ENCODE measurements around the gene ZBTB47. TPM values are rescaled to one million over a fixed set of nuclear protein-coding genes. Genes with fewer than 3 reads are reported as not detected.

ZBTB47 gene
- total RNA-seq, 1 experiment from 2014 or later, result 8.1 TPM

DNA sequence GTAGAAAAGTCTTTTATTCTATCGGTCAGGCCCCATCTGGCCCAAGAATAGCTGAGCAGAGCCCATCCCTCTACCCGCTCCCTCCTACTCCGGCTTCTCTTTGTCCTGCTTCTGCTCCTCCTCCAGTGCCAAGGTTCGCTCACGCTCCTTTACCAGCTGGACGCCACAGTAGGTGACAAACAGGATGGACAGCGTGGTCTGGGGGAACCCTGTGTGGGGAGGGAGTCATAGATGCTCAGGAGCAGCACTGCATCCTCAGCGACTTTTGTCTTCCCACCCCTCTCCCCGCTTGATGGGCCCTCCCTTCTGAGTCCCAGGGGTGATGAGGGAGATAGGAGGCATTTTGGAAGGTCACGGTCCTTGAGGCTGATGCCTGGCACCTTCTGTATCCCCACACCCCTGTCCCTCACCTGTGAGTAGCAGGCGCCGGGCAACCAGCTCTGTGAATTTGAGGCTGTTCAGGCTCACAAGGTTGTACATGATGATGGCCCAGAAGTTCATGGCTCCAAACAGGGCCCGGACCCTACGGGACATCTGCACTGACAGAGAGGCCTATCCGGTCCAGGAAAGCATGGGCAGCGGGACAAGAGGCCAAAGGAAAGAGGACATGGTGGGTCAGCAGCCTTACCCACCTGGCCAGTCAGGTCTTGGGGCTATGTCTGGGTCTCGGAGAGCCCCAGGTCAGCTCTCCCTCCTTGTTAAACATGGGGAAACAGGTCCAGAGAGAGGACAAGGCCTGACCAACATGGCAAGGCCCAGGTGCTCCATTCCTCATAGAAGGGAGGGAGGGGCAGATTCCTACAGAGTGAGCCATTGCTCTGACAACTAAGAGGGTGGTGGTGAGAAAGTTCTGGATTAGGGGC lies 39.4 kb downstream of the ZBTB47 start:
- H2AFZ ChIP-seq, result no peak overlapping the region
- ChIA-PET CTCF (no interaction called here), POLR2A (ENCODE audit: unreplicated experiment) (no interaction called here)
- H3K27ac ChIP-seq, result no peak overlapping the region
- H3K79me2 ChIP-seq (ENCODE audit: low read depth), result no peaks in the 10 kb centered on the region
- no peak for DNase-seq
- H3K27me3 ChIP-seq (ENCODE audit: insufficient read depth, low read depth), result peaks cover 26% of the 10 kb centered on the region
- no peak for TF ChIP-seq EZH2 (IDR thresholded peaks at IDR 0.05; ENCODE audit: low read depth)
- no peaks in the 10 kb centered on the region for H3F3A ChIP-seq (ENCODE audit: insufficient read depth, low read depth)
- H3K36me3 ChIP-seq (ENCODE audit: low read depth), result no peaks in the 10 kb centered on the region
- no peaks in the 10 kb centered on the region for H3K9me3 ChIP-seq (ENCODE audit: insufficient read depth, low read depth)
- no peaks in the 10 kb centered on the region for H3K9me2 ChIP-seq (ENCODE audit: insufficient read depth)
- no peak overlapping the region for H3K4me3 ChIP-seq
- H3K4me2 ChIP-seq, result no peak overlapping the region
- intact Hi-C loops (cut with micrococcal nuclease; ENCODE audit: unreplicated experiment), result no loop called here
- no peaks in the 10 kb centered on the region for H4K20me1 ChIP-seq (ENCODE audit: insufficient read depth)
- H3K4me1 ChIP-seq (replicated peaks; ENCODE audit: insufficient read depth), result no peaks in the 10 kb centered on the region
- BruUV-seq (replicated peaks), result no TSS peak

DNA sequence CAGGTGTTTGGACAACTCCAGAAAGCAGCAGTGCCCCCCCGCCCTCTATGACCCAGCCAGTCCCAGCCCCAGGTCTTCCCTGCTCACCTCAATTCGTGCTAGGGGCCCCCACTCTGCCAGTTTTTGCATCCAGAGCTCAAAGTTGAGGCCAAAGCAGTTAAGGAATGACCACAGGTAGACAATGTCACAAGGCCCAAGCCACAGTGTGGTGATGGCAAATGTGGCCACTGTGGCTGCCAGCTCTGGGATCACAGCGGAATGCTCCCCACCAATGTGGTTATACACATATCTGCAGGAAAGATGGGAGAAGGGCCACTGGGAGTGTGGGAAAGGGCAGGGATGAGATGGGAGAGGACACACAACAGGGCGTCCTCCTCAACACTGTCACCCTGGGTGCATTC lies 40.0 kb downstream of the ZBTB47 start:
- H3K4me3 ChIP-seq, result no peak overlapping the region
- no peak overlapping the region for H3K27ac ChIP-seq
- TF ChIP-seq EZH2 (IDR thresholded peaks at IDR 0.05; ENCODE audit: low read depth), result no peak
- TF ChIP-seq, protein P1, sequence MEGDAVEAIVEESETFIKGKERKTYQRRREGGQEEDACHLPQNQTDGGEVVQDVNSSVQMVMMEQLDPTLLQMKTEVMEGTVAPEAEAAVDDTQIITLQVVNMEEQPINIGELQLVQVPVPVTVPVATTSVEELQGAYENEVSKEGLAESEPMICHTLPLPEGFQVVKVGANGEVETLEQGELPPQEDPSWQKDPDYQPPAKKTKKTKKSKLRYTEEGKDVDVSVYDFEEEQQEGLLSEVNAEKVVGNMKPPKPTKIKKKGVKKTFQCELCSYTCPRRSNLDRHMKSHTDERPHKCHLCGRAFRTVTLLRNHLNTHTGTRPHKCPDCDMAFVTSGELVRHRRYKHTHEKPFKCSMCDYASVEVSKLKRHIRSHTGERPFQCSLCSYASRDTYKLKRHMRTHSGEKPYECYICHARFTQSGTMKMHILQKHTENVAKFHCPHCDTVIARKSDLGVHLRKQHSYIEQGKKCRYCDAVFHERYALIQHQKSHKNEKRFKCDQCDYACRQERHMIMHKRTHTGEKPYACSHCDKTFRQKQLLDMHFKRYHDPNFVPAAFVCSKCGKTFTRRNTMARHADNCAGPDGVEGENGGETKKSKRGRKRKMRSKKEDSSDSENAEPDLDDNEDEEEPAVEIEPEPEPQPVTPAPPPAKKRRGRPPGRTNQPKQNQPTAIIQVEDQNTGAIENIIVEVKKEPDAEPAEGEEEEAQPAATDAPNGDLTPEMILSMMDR (conservative IDR thresholded peaks at IDR 0.05), result no peak
- intact Hi-C loops (cut with micrococcal nuclease; ENCODE audit: unreplicated experiment), result no loop called here
- ChIA-PET CTCF (no interaction called here), POLR2A (ENCODE audit: unreplicated experiment) (no interaction called here)
- no peak overlapping the region for H3K4me2 ChIP-seq
- no peaks in the 10 kb centered on the region for H3K36me3 ChIP-seq (ENCODE audit: low read depth)
- H2AFZ ChIP-seq, result no peak overlapping the region
- no peaks in the 10 kb centered on the region for H4K20me1 ChIP-seq (ENCODE audit: insufficient read depth)
- H3K4me1 ChIP-seq (replicated peaks; ENCODE audit: insufficient read depth), result no peaks in the 10 kb centered on the region
- BruUV-seq (replicated peaks), result no TSS peak
- no peak for DNase-seq
- no peaks in the 10 kb centered on the region for H3K79me2 ChIP-seq (ENCODE audit: low read depth)
- H3F3A ChIP-seq (ENCODE audit: insufficient read depth, low read depth), result no peaks in the 10 kb centered on the region
- no peaks in the 10 kb centered on the region for H3K9me2 ChIP-seq (ENCODE audit: insufficient read depth)
- peaks cover 32% of the 10 kb centered on the region for H3K27me3 ChIP-seq (ENCODE audit: insufficient read depth, low read depth)
- H3K9me3 ChIP-seq (ENCODE audit: insufficient read depth, low read depth), result no peaks in the 10 kb centered on the region

DNA sequence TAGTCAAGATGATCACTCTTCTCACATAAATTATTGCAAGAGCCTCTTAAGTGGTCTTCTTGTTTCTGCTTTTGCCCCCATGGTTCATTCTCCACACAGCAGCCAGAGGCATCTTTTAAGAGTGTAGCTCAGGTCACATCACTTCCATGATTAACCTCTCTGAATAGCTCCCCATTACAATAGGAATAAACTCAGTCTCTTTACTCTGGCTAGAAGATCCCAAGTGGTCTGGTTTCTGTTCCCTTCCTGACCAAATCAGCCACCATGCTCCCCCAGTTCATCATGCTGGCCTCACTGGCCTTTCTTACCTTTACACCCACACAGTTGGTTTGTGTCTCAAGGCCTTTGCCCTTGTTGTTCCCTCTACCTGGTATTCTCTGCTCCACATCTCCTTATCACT lies 40.9 kb downstream of the ZBTB47 start:
- Histone ChIP-seq H3K9me3 (ENCODE audit: insufficient read depth, low read depth) (no peaks in the 10 kb centered on the region), H4K20me1 (ENCODE audit: insufficient read depth) (no peaks in the 10 kb centered on the region), H3K27me3 (ENCODE audit: insufficient read depth, low read depth) (peaks cover 36% of the 10 kb centered on the region), H3K4me3 (no peak overlapping the region), H3F3A (ENCODE audit: insufficient read depth, low read depth) (no peaks in the 10 kb centered on the region), H3K79me2 (ENCODE audit: low read depth) (no peaks in the 10 kb centered on the region), H3K27ac (no peak overlapping the region), H3K4me1 (replicated peaks; ENCODE audit: insufficient read depth) (no peaks in the 10 kb centered on the region), H3K9me2 (ENCODE audit: insufficient read depth) (no peaks in the 10 kb centered on the region), H2AFZ (no peak overlapping the region), H3K36me3 (ENCODE audit: low read depth) (no peaks in the 10 kb centered on the region), H3K4me2 (no peak overlapping the region)
- ChIA-PET POLR2A (ENCODE audit: unreplicated experiment) (no interaction called here), CTCF (no interaction called here)
- TF ChIP-seq, protein P1 (conservative IDR thresholded peaks at IDR 0.05), result no peak
- no peak for TF ChIP-seq EZH2 (IDR thresholded peaks at IDR 0.05; ENCODE audit: low read depth)
- no TSS peak for BruUV-seq (replicated peaks)
- intact Hi-C loops (cut with micrococcal nuclease; ENCODE audit: unreplicated experiment), result no loop called here
- DNase-seq, result no peak
